NCI-H1105 (cell line): ENCODE data around the gene PLP2.
"Not testable (repeated sequence)": the region's sequence is repeated elsewhere in the genome, so short reads cannot be mapped to it uniquely, and the experiment has no call there.

Experiments
- DNase-seq: peaks from one replicate; lab custom pipeline; 2025; lab: John Stamatoyannopoulos, UW

The PLP2 gene, protein sequence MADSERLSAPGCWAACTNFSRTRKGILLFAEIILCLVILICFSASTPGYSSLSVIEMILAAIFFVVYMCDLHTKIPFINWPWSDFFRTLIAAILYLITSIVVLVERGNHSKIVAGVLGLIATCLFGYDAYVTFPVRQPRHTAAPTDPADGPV

DNA sequence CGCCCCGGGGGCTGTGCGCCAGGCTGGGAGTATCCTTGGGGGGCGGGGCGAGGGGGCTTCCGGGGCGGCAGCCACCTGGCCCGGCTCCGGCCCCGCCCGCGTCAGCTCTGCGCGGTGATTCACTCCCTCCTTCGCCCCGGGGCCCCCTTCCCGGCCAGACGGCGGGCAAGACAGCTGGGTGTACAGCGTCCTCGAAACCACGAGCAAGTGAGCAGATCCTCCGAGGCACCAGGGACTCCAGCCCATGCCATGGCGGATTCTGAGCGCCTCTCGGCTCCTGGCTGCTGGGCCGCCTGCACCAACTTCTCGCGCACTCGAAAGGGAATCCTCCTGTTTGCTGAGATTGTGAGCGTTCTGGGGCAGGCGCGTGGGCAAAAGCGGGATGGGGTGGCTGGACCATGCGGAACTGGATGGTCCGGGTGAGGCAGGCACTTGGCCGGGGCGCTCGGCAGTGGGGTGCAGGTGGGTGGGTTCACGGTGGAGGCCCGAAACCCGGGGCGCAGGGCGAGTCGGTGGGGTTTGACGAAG is at the start of gene PLP2:
TSS of gene PLP2 (plus strand) at position 147 of the 528 bp plus-strand sequence. CDS start at position 250, 103 bp downstream.
- DNase-seq, result no peak

DNA sequence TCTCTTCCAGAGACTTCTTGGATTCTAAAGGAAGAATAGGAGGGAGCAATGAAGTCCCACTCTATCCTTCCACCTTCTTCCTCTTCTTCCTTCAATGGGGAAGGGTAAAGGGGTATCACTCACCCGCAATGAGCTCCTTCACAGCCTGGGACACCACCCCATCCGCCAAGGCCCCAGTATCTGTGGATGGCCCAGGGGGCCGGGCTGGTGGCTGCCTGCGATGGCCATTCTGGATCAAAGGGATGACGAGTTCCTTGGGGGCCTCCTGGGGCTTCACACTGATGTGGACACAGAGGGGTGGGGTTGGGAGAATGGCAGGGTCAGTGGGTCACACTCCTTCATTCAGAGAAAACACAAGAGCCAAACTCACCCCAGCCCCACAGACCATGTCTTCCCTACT is 49.2 kb upstream of the PLP2 start:
- no peak for DNase-seq

DNA sequence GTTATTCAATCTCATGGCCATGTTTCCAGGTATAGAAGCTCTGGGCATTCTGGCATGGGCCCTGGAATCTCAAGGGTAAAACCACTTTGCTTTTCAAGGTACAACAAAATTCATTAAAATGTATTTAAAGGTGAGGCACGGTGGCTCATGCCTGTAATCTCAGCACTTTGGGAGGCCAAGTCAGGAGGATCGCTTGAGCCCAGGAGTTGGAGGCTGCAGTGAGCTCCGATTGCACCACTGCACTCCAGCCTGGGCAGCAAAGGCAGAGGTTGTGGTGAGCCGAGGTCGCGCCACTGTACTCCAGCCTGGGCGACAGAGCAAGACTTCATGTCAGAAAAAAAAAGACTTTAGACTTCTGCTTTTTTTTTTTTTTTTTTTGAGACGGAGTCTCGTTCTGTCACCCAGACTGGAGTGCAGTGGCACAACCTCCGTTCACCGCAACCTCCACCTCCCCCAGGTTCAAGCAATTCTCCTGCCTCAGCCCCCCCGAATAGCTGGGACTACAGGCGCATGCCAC is 43.9 kb upstream of the PLP2 start:
- not testable (repeated sequence) for DNase-seq

DNA sequence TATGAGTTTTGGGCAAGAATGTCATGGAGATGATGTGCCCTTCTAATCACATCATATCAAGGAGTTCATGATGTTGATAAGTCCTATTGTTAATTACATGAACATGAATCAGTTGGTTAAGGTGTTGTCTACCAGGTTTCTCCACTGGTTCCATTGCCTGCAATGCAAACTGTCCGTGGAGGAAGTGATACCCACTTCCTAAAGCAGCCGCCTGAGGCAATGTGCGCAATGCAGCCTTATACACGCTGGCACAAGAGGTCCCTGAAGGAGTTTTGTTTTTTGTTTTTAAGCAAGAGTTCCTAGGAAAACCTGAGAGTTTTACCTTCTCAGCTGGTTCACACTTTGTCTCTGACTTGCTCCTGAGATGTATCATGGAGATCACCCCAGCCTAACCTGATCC is 42.3 kb upstream of the PLP2 start:
- DNase-seq, result no peak

DNA sequence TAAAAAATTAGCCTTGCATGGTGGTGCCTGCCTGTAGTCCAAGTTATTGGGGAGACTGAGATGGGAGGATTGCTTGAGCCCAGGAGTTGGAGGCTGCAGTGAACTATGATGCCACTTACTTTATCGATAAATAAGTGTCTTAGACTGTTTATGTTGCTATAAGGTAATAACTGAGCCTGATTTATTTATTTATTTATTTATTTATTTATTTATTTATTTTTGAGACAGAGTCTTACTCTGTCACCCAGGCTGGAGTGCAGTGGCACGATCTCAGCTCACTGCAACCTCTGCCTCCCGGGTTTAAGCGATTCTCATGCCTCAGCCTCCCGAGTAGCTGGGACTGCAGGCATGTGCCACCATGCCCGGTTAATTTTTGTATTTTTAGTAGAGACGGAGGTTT is 39.4 kb upstream of the PLP2 start:
- not testable (repeated sequence) for DNase-seq

DNA sequence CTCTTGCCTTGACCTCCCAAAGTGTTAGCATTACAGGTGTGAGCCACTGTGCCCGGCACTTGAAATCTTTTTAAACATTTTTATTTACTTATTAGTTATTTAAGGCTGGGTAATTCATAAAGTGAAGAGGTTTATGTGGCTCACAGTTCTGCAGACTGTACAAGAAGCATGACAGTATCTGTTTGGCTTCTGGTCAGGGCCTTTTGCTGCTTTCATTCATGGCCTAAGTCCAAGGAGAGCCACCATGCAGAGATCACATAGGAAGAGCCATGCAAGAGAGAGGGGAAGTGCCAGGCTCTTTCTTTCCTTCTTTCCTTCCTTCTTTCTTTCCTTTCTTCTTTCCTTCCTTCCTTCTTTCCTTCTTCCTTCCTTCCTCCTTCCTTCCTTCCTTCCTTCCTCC is 37.9 kb upstream of the PLP2 start:
- DNase-seq, result no peak

DNA sequence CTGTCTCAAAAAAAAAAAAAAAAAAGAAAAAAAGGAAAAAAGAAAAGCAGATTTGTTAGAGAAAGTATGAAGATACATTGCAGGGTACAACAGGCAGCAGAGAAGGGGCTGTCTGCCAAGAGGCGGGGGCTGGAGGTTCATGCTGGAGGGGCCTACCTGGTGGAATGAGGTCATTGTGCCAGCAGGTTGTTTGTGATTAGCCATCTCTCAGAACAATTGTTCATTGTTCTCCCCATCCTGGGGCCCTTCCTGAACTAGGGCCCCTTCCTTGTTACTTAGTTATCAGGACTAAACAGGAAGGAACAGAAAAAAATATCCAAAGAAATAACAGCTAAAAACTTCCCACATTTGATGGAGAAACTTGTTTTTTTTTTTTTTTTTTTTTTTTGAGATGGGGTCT is 34.2 kb upstream of the PLP2 start:
- no peak for DNase-seq

DNA sequence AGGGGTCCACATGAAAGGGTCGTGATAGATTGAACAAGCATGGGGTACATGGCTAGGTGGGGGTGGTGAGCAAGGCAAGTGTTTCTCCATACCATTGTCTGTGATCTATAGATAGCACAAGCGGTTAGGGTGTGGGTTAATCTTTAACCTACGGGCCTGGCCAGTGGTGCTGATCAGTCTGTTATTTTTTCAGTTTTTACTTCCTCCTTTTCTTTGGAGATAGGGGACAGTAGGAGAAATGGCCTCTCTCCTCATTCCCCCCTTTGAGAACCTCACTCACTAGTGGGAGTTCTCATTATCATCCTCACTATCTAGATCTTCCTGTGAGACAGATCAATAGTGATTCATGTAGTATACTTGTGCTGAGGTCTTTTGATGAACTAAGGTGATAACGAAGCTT is 32.0 kb upstream of the PLP2 start:
- no peak for DNase-seq

DNA sequence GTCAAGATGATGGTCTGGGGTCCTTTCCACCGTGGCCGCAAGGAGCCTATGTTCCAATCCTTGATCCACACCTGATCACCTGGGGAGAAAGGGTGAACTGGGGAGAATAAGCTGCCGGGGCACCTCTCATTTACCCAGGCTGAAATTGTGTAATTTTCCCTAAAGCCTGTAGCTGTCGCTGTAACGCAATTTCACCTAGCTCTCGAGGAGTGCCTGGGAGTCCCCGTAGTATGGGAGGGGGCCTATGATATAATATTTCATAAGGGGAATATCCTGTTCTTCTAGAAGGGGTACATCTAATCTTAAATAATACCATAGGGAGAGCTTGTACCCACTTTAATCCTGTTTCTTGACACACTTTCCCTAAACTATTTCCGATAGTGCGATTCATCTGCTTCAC is 29.4 kb upstream of the PLP2 start:
- not testable (repeated sequence) for DNase-seq

DNA sequence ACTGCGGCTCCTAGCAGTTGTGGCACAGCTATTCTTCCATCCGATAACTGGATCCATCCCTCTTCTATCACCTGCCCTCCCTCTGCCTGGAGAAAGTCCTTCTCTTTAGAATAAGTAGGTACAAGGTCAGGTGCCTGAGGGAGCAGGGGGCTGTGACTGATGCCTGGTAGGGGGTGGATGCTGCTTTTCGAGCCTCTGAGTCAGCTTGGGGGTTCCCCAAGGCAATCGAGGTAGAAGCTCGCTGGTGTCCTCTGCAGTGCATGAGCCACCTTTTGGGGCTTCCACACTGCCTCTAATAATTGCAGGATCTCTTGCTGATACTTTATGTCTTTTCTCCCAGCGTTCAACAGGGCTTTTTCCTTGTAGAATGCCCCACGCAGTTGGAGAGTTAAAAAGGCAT is 28.5 kb upstream of the PLP2 start:
- not testable (repeated sequence) for DNase-seq

DNA sequence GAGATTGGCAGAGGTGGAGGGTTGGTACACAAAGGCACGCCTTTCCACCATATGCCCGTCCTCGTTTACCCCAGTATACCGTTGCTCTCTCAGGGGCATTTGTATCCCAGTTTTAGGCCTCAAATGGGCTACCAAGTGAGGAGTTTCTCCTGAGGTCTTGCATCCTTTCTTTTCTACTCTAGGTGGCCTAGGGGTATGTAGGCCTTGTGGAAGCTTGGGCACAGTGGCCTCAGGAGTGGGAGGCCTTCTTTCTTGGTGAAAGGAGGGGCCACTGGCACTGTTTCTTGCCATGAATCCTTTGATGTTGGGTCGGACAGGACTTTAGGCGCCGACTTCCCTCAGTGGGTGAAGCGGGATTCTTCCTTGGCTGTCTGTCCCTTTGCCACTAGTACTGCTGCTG is 24.4 kb upstream of the PLP2 start:
- no peak for DNase-seq

DNA sequence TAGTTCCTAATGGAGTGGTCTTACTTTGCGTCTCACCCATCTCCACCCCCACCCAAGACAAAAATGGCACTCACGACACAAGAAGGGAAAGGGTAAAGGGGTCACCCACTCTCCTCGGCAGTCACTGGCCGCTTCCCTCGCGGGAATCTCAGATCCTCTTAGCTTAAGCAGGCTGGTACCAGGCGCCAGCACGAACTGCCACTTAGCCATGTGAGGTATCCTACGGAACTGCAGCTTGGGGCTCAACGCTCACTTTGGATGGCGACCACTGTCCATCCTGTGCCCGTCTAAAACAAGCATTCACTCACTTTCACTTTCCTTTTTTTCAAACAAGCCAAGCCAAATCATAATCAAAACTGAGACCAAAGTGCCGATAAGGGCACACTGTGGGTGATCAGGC is 23.8 kb upstream of the PLP2 start:
- no peak for DNase-seq

DNA sequence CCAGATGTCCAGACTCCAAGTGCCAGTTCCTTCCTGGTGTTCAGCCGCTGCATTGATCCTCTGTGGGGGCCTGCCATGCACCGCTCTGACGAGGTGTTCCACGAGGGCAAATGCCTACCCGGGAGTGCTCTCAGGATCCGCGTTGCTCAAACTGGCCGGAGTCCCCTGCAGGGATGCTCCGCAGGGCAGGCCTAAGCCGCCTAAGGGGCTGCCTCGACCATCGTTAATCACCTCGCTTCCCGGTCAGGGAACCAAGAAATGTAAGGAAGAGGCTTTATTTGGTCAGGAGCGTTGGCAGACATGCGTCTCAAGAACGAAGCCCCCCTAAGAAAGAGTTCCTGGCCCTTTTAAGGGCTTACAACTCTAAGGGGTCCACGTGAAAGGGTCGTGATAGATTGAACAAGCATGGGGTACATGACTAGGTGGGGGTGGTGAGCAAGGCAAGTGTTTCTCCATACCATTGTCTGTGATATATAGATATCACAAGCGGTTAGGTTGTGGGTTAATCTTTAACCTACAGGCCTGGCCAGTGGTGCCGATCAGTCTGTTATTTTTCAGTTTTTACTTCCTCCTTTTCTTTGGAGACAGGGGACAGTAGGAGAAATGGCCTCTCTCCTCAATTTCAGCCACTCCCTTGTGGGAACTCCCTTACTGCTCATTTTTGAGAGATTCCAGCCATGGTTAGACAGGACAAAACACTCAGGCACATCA is 23.2 kb upstream of the PLP2 start:
- DNase-seq, result not testable (repeated sequence)

DNA sequence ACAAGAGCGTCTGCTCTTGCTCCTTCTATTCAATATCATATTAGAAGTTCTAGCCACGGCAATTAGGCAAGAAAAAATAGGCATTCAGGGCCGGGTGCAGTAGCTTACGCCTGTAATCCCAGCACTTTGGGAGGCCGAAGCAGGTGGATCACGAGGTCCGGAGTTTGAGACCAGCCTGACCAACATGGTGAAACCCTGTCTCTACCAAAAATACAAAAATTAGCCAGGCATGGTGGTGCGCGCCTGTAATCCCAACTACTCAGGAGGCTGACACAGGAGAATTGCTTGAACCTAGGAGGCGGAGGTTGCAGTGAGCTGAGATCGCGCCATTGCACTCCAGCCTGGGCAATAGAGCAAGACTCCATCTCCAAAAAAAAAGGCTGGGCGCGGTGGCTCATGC is 22.4 kb upstream of the PLP2 start:
- DNase-seq, result not testable (repeated sequence)

DNA sequence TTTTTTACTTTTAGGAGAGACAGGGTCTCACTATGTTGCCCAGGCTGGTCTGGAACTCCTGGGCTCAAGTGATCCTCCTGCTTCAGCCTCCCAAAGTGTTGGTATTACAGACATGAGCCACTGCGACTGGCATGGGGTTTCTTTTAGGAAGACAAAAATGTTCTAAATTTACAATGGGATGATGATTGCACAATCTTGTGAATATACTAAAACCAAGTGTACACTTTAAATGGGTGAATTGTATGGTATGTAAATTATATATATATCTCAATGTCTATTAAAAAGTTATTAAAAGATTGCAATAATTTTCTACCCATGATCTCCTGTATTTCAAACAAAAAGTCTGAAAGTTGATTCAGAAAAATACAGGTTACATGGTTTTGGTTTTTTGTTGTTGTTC is 18.2 kb upstream of the PLP2 start:
- DNase-seq, result no peak

DNA sequence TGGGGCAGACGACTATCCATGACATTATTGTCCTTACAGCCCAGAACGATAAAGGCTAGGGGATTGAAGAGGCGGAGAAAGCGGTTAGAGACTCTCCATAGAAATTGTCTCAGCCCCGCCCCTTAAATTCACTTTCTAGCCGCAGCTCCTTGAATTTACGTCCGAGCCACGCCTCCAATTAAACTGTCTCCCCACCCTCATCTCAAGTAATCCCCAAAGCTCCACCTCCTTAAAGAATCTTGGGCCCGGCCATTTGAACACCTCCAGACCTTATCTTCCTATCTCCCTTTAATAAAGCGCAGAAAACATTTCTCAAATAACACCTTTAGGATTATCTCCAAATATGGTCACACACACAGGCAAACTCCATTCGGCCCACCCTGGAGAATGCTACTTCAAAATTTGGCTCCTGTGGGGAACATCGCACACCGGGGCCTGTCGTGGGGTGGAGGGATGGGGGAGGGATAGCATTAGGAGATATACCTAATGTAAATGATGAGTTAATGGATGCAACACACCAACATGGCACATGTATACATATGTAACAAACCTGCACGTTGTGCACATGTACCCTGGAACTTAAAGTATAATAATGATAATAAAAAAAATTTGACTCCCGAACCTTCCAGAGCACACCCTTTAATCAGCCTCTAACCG is 16.3 kb upstream of the PLP2 start:
- no peak for DNase-seq

DNA sequence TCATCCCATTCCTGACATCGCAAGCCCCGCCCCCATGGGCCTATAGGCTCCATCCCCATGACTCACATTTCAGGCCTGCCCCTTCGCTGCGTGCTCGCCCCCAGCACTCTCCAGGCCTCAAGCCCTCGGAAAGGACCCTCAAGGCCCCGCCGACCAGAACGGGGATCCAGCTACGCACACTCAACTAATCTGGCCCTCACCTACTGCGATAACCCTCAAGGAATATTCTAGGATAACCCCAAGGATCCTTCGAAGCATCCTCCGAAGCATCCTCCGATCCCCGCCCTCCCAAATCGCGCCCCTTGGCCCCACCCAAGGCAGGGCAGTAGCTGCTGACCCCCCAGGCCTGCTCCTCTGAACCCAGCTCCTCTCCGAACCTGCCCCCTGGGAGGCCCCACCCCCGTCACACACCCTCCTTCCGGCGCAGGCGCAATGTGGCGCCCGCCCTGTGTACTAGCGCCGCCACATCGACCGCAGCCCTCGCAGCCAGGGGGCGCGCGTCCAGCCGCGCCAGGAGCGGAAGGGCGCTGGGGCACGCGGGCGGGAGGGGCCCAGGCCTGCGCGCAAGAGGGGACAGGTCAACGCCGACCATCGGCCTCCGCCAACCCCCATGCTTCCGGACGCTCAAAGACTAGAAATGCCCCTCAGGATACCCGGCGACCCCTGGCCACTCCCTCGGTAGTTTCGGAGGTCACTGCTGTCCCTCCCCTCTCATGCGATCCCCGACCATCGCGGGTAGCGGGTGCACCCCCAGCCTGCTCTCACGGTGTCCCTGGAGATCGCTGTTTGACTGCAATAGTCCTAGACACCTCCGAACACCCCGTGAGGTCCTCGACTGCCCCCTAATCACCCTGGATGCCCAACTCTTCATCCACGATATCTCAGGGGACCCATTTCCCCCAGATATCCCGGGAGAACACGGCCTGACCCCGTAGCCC is 15.5 kb upstream of the PLP2 start:
- DNase-seq, result peak; percentile 71

DNA sequence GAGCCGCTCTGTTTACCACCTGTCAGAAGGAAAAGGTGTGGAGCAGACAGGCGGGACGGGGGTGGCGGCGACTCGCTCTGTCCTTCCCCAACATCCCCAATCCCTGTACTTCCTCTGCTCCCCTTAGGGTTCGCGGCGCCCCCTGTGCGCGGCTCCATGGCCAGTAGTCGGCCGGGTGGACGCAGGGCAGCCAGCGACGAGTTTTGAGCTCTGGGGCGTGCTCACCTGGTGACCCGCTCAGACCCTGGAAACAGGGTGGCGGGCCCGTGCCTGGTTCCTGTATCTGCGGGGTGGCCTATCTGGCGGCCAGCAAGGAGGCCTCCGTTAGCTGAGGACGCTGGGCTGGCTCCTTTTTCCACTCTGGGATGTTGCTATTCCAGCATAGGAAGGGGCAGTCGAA is 14.5 kb upstream of the PLP2 start:
- DNase-seq, result no peak

DNA sequence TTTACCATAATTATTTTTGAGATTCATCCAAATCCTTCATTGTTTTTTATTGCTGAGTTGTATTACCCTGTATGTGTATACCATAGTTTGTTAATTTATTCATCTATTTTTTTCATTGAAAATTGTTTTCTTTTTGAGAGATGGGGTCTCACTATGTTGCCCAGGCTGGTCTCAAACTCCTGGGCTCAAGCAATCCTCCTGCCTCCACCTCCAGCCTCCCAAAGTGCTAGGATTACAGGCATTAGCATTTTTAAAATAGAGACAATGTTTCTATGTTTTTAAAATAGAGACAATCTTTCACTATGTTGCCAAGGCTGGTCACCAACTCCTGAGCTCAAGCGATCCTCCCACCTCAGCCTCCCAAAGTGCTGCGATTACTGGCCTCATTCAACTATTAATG is 10.8 kb upstream of the PLP2 start:
- no peak for DNase-seq

DNA sequence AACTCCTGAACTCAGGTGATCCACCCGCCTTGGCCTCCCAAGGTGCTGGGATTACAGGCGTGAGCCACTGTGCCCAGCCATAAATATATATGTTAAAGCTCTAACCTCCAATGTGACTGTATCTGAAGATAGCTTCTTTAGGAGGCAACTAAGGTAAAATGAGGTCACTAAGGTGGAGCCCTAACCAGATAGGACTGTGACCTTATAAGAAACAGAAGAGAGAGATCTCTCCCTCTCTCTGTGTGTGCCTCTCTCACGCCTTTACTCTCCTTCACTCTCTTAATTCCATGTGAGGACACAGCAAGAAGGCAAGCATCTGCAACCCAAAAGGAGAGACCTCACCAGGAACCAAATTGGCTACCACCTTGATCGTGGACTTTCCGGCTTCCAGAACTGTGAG is 10.1 kb upstream of the PLP2 start:
- no peak for DNase-seq

DNA sequence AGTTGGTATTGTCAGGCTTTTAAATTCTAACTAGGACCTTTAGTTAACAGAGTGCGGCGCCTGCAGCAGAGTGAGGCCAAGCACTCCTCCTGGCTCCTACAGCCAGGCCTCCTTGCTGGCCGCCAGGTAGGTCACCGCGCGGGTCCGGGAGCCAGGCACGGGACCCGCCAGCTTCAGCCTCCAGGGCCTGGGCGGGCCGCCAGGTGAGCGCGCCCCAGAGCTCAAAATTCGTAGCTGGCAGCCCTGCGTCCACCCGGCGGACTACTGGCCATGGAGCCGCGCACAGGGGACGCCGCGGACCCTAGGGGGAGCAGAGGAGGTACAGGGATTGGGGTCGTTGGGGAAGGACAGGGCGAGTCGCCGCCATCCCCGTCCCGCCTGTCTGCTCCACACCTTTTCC is 9.1 kb upstream of the PLP2 start, which contains the start of gene MAGIX:
TSS of gene MAGIX (plus strand) at position 139 of the 400 bp plus-strand sequence. CDS start at position 271, 132 bp downstream.
- DNase-seq, result no peak
